SK-N-SH (cell line): ENCODE data around the gene MS4A4E. TPM values are rescaled to one million over a fixed set of nuclear protein-coding genes. Genes with fewer than 3 reads are reported as not detected.

Experiments used
- CTCF ChIA-PET: fragments of 300-600, 350-600 bp; formaldehyde crosslinking; extraction: SDS; loops from one replicate; lab custom pipeline; 2021; lab: Yijun Ruan, JAX
- POLR2A ChIA-PET: fragments of 350-600 bp; sonication (Branson Sonifier 250); formaldehyde crosslinking; extraction: SDS; loops from one replicate; lab custom pipeline; 2020; ENCODE audit warnings: antibody characterized with exemption, inconsistent platforms; lab: Yijun Ruan, JAX
- DNase-seq: peaks from one replicate; pipeline ENCODE4 v3.0.0; 2012
- H2AFZ ChIP-seq: fragments of 200-600 bp; sonication (generic); 2 replicates; pipeline ENCODE4 v1.8.1; 2016; ENCODE audit warnings: antibody characterized with exemption, mild to moderate bottlenecking, low read depth
- H3F3A ChIP-seq: fragments of 200-600 bp; sonication (generic); replicated peaks from 2 replicates; pipeline ENCODE3; 2016; ENCODE audit warnings: antibody characterized with exemption, mild to moderate bottlenecking; ENCODE audit not compliant: insufficient read depth
- H3K27ac ChIP-seq, 2 experiments: fragments of 200-500 bp in 1 of 2; fragments of 200-600 bp in 1 of 2; sonication (Bioruptor generic) in 1 of 2; sonication (generic), shearing (Covaris generic) in 1 of 2; 2 replicates each; pipeline versions ENCODE4 v1.5.1 to v1.6.1; 2014 to 2016; ENCODE audit warnings: low read depth in 2 of 2, inconsistent platforms in 1 of 2, low read length in 1 of 2, mild to moderate bottlenecking in 1 of 2, mixed read lengths in 1 of 2
- H3K27me3 ChIP-seq: fragments of 200-600 bp; sonication (generic), shearing (Covaris generic); 2 replicates; pipeline ENCODE4 v1.6.1; 2016; ENCODE audit warnings: mixed run types; ENCODE audit not compliant: insufficient read depth
- H3K36me3 ChIP-seq, 2 experiments: fragments of 200-500 bp in 1 of 2; fragments of 200-600 bp in 1 of 2; sonication (Bioruptor generic) in 1 of 2; sonication (generic) in 1 of 2; replicated peaks in 1 of 2; 2 replicates each; pipeline versions ENCODE3 to v1.5.1; 2014 to 2016; ENCODE audit warnings: low read length in 1 of 2, mild to moderate bottlenecking in 1 of 2; ENCODE audit not compliant: insufficient read depth in 2 of 2, control insufficient read depth in 1 of 2
- H3K4me1 ChIP-seq, 2 experiments: fragments of 200-500 bp in 1 of 2; fragments of 200-600 bp in 1 of 2; sonication (Bioruptor generic) in 1 of 2; sonication (generic), shearing (Covaris generic) in 1 of 2; 2 replicates each; pipeline versions ENCODE4 v1.5.1 to v1.6.1; 2014 to 2016; ENCODE audit warnings: low read depth in 1 of 2, low read length in 1 of 2, mixed run types in 1 of 2; ENCODE audit not compliant: insufficient read depth in 2 of 2, control insufficient read depth in 1 of 2
- H3K4me2 ChIP-seq: fragments of 200-600 bp; sonication (generic), shearing (Covaris generic); 2 replicates; pipeline ENCODE4 v1.6.1; 2017; ENCODE audit warnings: mixed run types
- H3K4me3 ChIP-seq, 2 experiments: fragments of 200-500 bp in 1 of 2; fragments of 200-600 bp in 1 of 2; sonication (Bioruptor generic) in 1 of 2; sonication (generic), shearing (Covaris generic) in 1 of 2; 2 replicates each; pipeline versions ENCODE4 v1.5.1 to v1.8.1; 2014 to 2016; ENCODE audit warnings: low read depth in 2 of 2, inconsistent platforms in 1 of 2, low read length in 1 of 2, mild to moderate bottlenecking in 1 of 2, mixed read lengths in 1 of 2, moderate library complexity in 1 of 2
- H3K79me2 ChIP-seq: fragments of 200-600 bp; sonication (generic); 2 replicates; pipeline ENCODE4 v1.8.1; 2017; ENCODE audit warnings: mild to moderate bottlenecking; ENCODE audit not compliant: insufficient read depth
- H3K9ac ChIP-seq: fragments of 200-600 bp; sonication (generic); 2 replicates; pipeline ENCODE4 v1.6.1; 2017; ENCODE audit warnings: mixed run types
- H3K9me2 ChIP-seq: fragments of 200-600 bp; sonication (generic); 2 replicates; pipeline ENCODE4 v1.6.1; 2017; ENCODE audit warnings: mixed run types
- H3K9me3 ChIP-seq: fragments of 200-600 bp; sonication (generic); 2 replicates; pipeline ENCODE4 v1.6.1; 2017; ENCODE audit warnings: mixed run types, mild to moderate bottlenecking, moderate library complexity
- H4K20me1 ChIP-seq: fragments of 200-600 bp; sonication (generic); 2 replicates; pipeline ENCODE4 v1.6.1; 2017; ENCODE audit warnings: mild to moderate bottlenecking, mixed run types; ENCODE audit not compliant: insufficient read depth
- ELF1 ChIP-seq: IDR thresholded peaks from 2 replicates; pipeline ENCODE4 v1.4.0; 2012
- EP300 ChIP-seq, 2 experiments: IDR thresholded peaks; 2 replicates each; pipeline versions ENCODE4 v1.4.0 to v1.6.1; 2012; ENCODE audit warnings: borderline replicate concordance in 1 of 2, low read depth in 1 of 2, low read length in 1 of 2
- FOXJ3 ChIP-seq: sonication (generic); formaldehyde crosslinking; IDR thresholded peaks from 2 replicates; pipeline ENCODE4 v1.5.1; 2020; ENCODE audit warnings: mild to moderate bottlenecking, missing genetic modification reagents
- GABPA ChIP-seq: IDR thresholded peaks from 2 replicates; pipeline ENCODE4 v1.4.0; 2012; ENCODE audit warnings: low read depth, mild to moderate bottlenecking
- POLR2AphosphoS5 ChIP-seq: IDR thresholded peaks from 2 replicates; pipeline ENCODE4 v1.6.1; 2012; ENCODE audit warnings: low read depth, low read length
- RCOR1 ChIP-seq: fragments of 150-350 bp; IDR thresholded peaks from 2 replicates; pipeline ENCODE4 v1.6.1; 2017; ENCODE audit warnings: antibody characterized with exemption, low read length
- SIN3A ChIP-seq: IDR thresholded peaks from 2 replicates; pipeline ENCODE4 v1.6.1; 2012; ENCODE audit warnings: low read depth, mild to moderate bottlenecking, low read length, moderate library complexity, borderline replicate concordance
- WGBS: methylation state at CpG from one replicate; pipeline ENCODE4 v1.1.6; 2017; ENCODE audit warnings: low lambda C conversion rate; 5-methylcytosine and 5-hydroxymethylcytosine counted together
- polyA plus RNA-seq, 3 experiments: library from polyadenylated mRNA; depleted of rRNA; stranded (reverse); fragments of >200 nt; gene quantifications; 2 replicates each; pipeline ENCODE4 v1.2.3, GENCODE V29; 2012
- TF ChIP-seq, protein P1 (sequence below): fragments of 200-600 bp; sonication (generic); IDR thresholded peaks from 2 replicates; pipeline ENCODE4 v1.6.1; 2017; ENCODE audit warnings: antibody characterized with exemption, mild to moderate bottlenecking, moderate library complexity
- TF ChIP-seq, protein P2 (sequence below): IDR thresholded peaks from 2 replicates; pipeline ENCODE4 v1.6.1; 2012; ENCODE audit warnings: mild to moderate bottlenecking, low read depth, low read length, moderate library complexity

Gene MS4A4E
- polyA plus RNA-seq, 1 of the 3 experiments (the other 2 are of a cell fraction), result not detected

DNA sequence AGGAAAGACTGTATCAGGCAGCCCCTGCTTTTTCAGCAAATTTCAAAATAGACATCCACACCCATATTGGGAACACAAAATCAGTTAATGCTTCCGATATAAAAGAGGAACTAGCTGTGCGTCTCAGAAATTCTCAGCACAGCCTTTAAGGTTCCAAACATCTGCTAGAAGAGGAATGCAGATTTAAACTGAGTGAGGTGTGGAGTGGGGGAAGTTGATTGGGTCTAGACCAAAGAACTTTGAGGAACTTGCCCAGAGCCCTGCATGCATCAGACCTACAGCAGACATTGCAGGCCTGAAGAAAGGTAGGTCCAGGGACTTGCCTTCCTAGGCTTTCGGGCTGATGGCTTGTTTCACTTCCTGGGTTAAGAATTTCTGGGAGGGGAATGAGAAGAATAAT is 37.5 kb upstream of the MS4A4E start, which contains the start of gene MS4A4A:
TSS of gene MS4A4A (plus strand) at position 255 of the 400 bp plus-strand sequence. CDS start at position 265, 10 bp downstream.
- Histone ChIP-seq H3K79me2 (no peaks in the 10 kb centered on the region), H2AFZ (no peak within 1 kb of the TSS), H3K27me3 (no peaks in the 10 kb centered on the region), H3K9ac (no peak within 1 kb of the TSS), H3K4me3 (no peak within 1 kb of the TSS), H4K20me1 (no peaks in the 10 kb centered on the region), H3K36me3 (no peaks in the 10 kb centered on the region), H3K9me3 (no peaks in the 10 kb centered on the region), H3K9me2 (no peaks in the 10 kb centered on the region), H3K4me2 (no peak within 1 kb of the TSS), H3K27ac (no peak within 1 kb of the TSS), H3F3A (no peaks in the 10 kb centered on the region), H3K4me1 (no peaks in the 10 kb centered on the region)
- ChIA-PET CTCF (interaction anchor here (1.8 kb wide), 1 partner anchor 14 kb away, joined by 4 read pairs; no protein-coding TSS in a partner anchor), POLR2A (no interaction called here)
- WGBS, result 32% methylated on average over 3 of the region's 3 CpGs
- TF ChIP-seq ELF1 (no peak), POLR2AphosphoS5 (no peak), RCOR1 (no peak), SIN3A (no peak), FOXJ3 (CRISPR knock-in tag) (no peak), GABPA (no peak)
- TF ChIP-seq, protein P1, sequence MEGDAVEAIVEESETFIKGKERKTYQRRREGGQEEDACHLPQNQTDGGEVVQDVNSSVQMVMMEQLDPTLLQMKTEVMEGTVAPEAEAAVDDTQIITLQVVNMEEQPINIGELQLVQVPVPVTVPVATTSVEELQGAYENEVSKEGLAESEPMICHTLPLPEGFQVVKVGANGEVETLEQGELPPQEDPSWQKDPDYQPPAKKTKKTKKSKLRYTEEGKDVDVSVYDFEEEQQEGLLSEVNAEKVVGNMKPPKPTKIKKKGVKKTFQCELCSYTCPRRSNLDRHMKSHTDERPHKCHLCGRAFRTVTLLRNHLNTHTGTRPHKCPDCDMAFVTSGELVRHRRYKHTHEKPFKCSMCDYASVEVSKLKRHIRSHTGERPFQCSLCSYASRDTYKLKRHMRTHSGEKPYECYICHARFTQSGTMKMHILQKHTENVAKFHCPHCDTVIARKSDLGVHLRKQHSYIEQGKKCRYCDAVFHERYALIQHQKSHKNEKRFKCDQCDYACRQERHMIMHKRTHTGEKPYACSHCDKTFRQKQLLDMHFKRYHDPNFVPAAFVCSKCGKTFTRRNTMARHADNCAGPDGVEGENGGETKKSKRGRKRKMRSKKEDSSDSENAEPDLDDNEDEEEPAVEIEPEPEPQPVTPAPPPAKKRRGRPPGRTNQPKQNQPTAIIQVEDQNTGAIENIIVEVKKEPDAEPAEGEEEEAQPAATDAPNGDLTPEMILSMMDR, result no peak
- no peak for DNase-seq

DNA sequence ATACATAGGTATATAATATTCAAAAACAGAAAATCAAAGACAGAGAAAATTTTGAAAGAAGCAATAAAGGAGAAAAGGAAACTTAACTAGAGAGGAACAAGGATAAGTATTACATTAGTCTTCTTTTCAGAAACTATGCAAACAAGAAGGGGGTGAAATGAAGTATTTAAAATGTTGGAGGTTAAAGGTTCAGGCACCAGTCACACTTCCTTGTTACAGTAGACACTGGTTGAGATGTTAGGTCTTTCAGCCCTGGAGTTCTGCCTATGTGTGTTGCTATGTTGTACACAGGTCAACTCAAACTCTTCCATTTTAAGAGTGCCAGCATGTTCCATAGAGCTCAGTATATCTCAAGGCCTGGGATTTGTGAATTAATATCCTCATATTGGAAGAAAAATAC is 31.5 kb upstream of the MS4A4E start:
- Histone ChIP-seq H2AFZ (no peak overlapping the region), H3K9me3 (0 out of 2 replicates have a peak, but pooled peaks cover 9% of the 10 kb centered on the region), H3F3A (no peaks in the 10 kb centered on the region), H3K4me3 (no peak overlapping the region), H3K4me1 (no peaks in the 10 kb centered on the region), H3K27me3 (no peaks in the 10 kb centered on the region), H3K9me2 (no peaks in the 10 kb centered on the region), H4K20me1 (no peaks in the 10 kb centered on the region), H3K79me2 (no peaks in the 10 kb centered on the region), H3K36me3 (no peaks in the 10 kb centered on the region), H3K27ac (no peak overlapping the region), H3K4me2 (no peak overlapping the region), H3K9ac (no peak overlapping the region)
- DNase-seq, result no peak
- ChIA-PET CTCF (interaction anchor here (1.5 to 2.6 kb wide), 2 partner anchors 8 to 10 kb away, joined by 4 to 11 read pairs; no protein-coding TSS in a partner anchor), POLR2A (no interaction called here)
- TF ChIP-seq POLR2AphosphoS5 (no peak), EP300 (IDR thresholded peaks at IDR 0.05; ENCODE audit: borderline replicate concordance in 1 of 2, low read depth in 1 of 2, low read length in 1 of 2) (no peak)
- TF ChIP-seq, protein P2, sequence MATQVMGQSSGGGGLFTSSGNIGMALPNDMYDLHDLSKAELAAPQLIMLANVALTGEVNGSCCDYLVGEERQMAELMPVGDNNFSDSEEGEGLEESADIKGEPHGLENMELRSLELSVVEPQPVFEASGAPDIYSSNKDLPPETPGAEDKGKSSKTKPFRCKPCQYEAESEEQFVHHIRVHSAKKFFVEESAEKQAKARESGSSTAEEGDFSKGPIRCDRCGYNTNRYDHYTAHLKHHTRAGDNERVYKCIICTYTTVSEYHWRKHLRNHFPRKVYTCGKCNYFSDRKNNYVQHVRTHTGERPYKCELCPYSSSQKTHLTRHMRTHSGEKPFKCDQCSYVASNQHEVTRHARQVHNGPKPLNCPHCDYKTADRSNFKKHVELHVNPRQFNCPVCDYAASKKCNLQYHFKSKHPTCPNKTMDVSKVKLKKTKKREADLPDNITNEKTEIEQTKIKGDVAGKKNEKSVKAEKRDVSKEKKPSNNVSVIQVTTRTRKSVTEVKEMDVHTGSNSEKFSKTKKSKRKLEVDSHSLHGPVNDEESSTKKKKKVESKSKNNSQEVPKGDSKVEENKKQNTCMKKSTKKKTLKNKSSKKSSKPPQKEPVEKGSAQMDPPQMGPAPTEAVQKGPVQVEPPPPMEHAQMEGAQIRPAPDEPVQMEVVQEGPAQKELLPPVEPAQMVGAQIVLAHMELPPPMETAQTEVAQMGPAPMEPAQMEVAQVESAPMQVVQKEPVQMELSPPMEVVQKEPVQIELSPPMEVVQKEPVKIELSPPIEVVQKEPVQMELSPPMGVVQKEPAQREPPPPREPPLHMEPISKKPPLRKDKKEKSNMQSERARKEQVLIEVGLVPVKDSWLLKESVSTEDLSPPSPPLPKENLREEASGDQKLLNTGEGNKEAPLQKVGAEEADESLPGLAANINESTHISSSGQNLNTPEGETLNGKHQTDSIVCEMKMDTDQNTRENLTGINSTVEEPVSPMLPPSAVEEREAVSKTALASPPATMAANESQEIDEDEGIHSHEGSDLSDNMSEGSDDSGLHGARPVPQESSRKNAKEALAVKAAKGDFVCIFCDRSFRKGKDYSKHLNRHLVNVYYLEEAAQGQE, result no peak
